Measurements from ENCODE around the gene GADD45GIP1. TPM values are rescaled to one million over a fixed set of nuclear protein-coding genes. Genes with fewer than 3 reads are reported as not detected.
A peak's percentile ranks its signal among the peaks of the same experiment; 100 is the strongest.

GADD45GIP1 gene
- total RNA-seq, 1 donor from 2014 or later: 27.1 TPM

- DNase-seq (ENCODE audit: low read depth) (no peak), FAIRE-seq (no peak)
- no peak for TF ChIP-seq CTCF (IDR thresholded peaks at IDR 0.05; ENCODE audit: insufficient read depth, low read length, severe bottlenecking)
- H3K4me3 ChIP-seq (ENCODE audit: low read depth, low read length): peak overlapping the region; percentile 90
- H3K27me3 ChIP-seq (ENCODE audit: control insufficient read depth, insufficient read depth, low read length): no peaks in the 10 kb centered on the region
- peaks cover 25% of the 10 kb centered on the region for H3K36me3 ChIP-seq (ENCODE audit: control insufficient read depth, insufficient read depth, low read length)
Measured at GRCh38 chr19:12937093-12937926, 19.7 kb downstream of the GADD45GIP1 start.

GRCh38 chr19:12936582-12936981, 20.4 kb downstream of the GADD45GIP1 start:
- FAIRE-seq (no peak), DNase-seq (ENCODE audit: low read depth) (no peak)
- H3K4me3 ChIP-seq (ENCODE audit: low read depth, low read length): no peak overlapping the region
- peaks cover 23% of the 10 kb centered on the region for H3K36me3 ChIP-seq (ENCODE audit: control insufficient read depth, insufficient read depth, low read length)
- no peak for TF ChIP-seq CTCF (IDR thresholded peaks at IDR 0.05; ENCODE audit: insufficient read depth, low read length, severe bottlenecking)
- no peaks in the 10 kb centered on the region for H3K27me3 ChIP-seq (ENCODE audit: control insufficient read depth, insufficient read depth, low read length)

- H3K27me3 ChIP-seq (ENCODE audit: control insufficient read depth, insufficient read depth, low read length): no peaks in the 10 kb centered on the region
- DNase-seq (ENCODE audit: low read depth) (no peak), FAIRE-seq (no peak)
- peaks cover 15% of the 10 kb centered on the region for H3K36me3 ChIP-seq (ENCODE audit: control insufficient read depth, insufficient read depth, low read length)
- TF ChIP-seq CTCF (IDR thresholded peaks at IDR 0.05; ENCODE audit: insufficient read depth, low read length, severe bottlenecking): no peak
- no peak overlapping the region for H3K4me3 ChIP-seq (ENCODE audit: low read depth, low read length)
Measured at GRCh38 chr19:12935071-12935470, 22.0 kb downstream of the GADD45GIP1 start.

GRCh38 chr19:12933287-12934072, 23.5 kb downstream of the GADD45GIP1 start, which contains the start of gene FARSA:
Gene FARSA (minus strand): TSS chr19:12933711. CDS start chr19:12933696, 15 bp downstream.
- no peak for TF ChIP-seq CTCF (IDR thresholded peaks at IDR 0.05; ENCODE audit: insufficient read depth, low read length, severe bottlenecking)
- Histone ChIP-seq H3K36me3 (ENCODE audit: control insufficient read depth, insufficient read depth, low read length) (peaks cover 16% of the 10 kb centered on the region), H3K27me3 (ENCODE audit: control insufficient read depth, insufficient read depth, low read length) (no peaks in the 10 kb centered on the region), H3K4me3 (ENCODE audit: low read depth, low read length) (peak within 1 kb of the TSS; percentile 91)
- no peak for FAIRE-seq
- DNase-seq (ENCODE audit: low read depth): peak; percentile 80

GRCh38 chr19:12932392-12933286, 24.4 kb downstream of the GADD45GIP1 start:
- FAIRE-seq: no peak
- no peak for DNase-seq (ENCODE audit: low read depth)
- no peak for TF ChIP-seq CTCF (IDR thresholded peaks at IDR 0.05; ENCODE audit: insufficient read depth, low read length, severe bottlenecking)
- Histone ChIP-seq H3K4me3 (ENCODE audit: low read depth, low read length) (peak overlapping the region; percentile 91), H3K27me3 (ENCODE audit: control insufficient read depth, insufficient read depth, low read length) (no peaks in the 10 kb centered on the region), H3K36me3 (ENCODE audit: control insufficient read depth, insufficient read depth, low read length) (peaks cover 21% of the 10 kb centered on the region)

Measured in bronchial epithelial cell (primary cell).